LNCaP clone FGC (cell line): Measurements from ENCODE around the gene JAG1.

ENCODE experiments used
- DNase-seq: peaks from one replicate; pipeline ENCODE4 v3.0.0-alpha.2; 2011; ENCODE audit warnings: low read depth
- H3K4me3 ChIP-seq: 2 replicates; pipeline ENCODE4 v1.5.1; 2011; ENCODE audit warnings: mild to moderate bottlenecking, low read depth, low read length, control low read depth
- TF ChIP-seq, protein P1 (sequence below): IDR thresholded peaks from 2 replicates; pipeline ENCODE4 v1.5.1; 2012; ENCODE audit warnings: mild to moderate bottlenecking; ENCODE audit not compliant: control insufficient read depth, insufficient read depth; ENCODE audit errors: extremely low read depth

Gene JAG1

DNA sequence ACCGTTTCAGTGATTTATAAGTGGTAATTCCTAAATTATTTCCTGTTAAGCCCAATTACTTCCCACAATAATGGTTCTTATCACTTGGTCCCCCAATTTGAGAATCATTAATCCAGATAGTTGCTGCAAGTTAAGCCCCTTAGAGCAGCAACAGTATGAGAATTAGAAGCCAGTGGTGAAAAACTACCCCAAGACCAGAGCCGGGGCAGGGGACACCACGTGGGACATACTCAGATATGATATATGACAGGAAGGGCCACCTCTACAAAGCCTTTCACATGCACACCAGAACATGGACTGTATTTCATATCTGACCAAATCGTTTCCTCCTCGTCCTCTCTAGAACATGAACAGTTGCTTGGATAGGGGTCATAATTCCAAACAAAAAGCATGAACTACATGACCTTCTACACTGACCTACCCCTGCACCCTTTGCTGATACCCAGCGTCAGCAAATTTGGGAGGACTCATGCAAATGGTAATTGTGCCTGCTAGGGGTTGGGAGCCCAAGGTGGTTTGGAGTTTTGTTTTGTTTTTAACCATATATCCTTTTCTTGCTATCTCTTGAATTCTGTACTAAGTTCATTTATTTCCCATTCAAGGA lies 3.9 kb downstream of the JAG1 start:
- TF ChIP-seq, protein P1, sequence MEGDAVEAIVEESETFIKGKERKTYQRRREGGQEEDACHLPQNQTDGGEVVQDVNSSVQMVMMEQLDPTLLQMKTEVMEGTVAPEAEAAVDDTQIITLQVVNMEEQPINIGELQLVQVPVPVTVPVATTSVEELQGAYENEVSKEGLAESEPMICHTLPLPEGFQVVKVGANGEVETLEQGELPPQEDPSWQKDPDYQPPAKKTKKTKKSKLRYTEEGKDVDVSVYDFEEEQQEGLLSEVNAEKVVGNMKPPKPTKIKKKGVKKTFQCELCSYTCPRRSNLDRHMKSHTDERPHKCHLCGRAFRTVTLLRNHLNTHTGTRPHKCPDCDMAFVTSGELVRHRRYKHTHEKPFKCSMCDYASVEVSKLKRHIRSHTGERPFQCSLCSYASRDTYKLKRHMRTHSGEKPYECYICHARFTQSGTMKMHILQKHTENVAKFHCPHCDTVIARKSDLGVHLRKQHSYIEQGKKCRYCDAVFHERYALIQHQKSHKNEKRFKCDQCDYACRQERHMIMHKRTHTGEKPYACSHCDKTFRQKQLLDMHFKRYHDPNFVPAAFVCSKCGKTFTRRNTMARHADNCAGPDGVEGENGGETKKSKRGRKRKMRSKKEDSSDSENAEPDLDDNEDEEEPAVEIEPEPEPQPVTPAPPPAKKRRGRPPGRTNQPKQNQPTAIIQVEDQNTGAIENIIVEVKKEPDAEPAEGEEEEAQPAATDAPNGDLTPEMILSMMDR: no peak
- H3K4me3 ChIP-seq: no peak overlapping the region
- DNase-seq: no peak

DNA sequence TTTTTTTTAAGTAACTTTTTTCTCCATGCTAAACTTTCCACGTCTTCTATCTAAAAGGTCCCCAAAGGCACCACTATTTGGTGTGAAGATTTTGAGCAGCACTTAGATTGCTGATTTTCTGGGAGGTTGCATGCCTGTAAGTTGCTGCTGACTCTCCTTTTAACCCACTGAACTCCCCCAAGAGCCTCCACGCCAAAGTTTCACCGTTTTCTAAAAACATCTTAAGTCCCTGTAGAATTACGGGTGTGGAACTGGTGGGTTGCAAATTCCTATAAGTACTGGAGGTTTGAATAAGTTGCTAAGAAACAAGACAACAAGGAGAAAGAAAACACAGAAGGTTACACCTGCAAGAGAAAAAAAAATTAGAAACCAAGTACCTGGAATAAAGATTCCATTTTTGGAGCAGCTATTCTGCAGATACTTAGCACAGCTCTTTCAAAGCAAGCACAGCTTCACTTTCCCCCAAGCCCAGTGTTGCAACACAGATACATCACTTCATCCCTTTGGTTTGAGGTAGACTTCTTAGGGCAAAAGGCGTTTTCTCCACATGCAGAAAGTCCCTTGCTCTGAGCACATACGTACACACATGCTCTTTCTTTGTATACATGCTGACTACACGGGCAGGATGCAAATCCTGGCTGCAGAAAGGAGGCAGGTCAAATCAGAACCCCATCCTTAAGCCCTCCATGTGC lies 5.0 kb downstream of the JAG1 start:
- no peak overlapping the region for H3K4me3 ChIP-seq
- no peak for DNase-seq
- TF ChIP-seq, protein P1: no peak

DNA sequence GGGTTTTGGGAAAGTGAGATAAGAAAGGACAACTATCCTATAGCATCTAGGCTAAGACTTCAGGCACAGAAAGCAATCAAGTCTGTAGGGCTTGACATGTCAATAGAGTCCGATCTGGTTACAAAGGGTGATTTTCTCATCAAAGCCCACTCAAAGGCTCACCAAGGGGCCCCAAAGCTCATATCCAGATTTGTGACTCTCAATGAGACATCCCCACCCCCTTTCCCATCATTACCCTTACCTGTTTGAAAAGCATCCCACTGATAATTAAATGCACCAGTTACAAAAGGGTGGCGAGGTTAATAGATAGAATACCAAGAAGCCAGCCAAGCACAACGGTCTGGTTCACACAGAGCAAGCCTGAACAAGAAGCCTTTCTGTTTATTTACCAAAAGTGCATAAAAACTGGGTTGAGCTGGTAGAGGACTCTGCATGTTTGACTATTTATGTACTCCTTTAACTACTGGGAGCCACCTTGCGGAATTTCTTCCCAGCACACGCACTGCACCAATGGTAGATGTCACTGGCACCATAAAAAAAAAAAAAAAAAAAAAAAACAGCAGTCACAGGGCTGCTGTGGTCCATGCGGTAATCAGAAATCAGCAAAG lies 6.1 kb downstream of the JAG1 start:
- H3K4me3 ChIP-seq: no peak overlapping the region
- TF ChIP-seq, protein P1: no peak
- no peak for DNase-seq

DNA sequence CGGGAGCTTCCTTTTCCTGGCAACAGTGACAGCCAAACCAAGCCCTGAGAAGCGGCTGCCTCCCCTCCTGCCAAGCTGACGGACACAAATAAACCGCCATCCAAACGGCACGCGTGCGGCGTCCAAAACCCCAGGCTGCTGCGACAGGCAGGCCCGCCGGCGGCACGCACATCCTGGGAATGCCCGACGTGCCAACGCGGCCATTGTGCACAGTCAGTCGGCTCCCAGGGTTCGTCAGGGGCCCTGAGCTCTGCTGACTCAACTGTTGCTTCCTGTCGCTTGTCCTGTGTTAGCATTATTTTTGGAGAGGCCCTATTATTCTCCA lies 6.8 kb downstream of the JAG1 start:
- H3K4me3 ChIP-seq: no peak overlapping the region
- TF ChIP-seq, protein P1: no peak
- no peak for DNase-seq

DNA sequence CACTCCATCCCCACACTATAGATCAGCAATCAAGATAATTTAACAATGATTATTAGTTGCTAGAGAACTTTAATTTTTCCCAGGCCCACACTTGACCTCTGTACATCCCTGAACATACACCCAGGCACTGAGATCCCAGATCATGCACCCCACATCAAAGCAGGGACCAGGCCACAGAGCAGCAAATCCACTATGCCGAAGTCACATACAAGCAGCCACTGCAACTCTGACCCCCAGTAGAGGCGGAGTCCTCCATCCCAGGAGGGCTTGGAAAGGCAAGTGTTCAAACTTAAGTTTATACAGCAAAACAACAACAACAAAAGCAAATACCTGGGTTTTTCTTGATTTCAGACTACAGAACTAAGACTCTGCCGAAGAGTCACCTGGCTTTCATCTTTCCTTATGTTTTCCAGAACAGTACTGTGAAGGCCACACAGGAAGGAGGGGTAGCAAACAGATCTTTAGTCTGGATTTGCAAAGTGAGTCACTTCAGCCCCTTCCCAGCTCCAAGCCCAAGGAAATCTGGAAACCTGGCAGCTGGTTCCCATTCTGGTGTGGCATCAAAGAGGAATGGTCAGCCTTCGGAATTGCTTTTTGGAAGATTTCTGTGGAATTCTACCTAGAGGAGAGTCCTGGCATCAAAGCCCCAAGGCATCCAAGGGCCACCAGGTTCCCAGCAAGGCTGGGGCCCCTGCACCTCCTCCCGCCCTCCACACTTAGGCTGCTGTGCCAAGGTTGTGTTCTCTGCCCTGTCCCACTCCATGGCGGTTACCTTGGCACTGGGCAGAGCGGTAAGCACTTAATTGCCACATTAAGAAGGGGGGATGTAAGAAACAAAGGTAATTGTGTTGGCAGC lies 7.3 kb downstream of the JAG1 start:
- no peak for DNase-seq

DNA sequence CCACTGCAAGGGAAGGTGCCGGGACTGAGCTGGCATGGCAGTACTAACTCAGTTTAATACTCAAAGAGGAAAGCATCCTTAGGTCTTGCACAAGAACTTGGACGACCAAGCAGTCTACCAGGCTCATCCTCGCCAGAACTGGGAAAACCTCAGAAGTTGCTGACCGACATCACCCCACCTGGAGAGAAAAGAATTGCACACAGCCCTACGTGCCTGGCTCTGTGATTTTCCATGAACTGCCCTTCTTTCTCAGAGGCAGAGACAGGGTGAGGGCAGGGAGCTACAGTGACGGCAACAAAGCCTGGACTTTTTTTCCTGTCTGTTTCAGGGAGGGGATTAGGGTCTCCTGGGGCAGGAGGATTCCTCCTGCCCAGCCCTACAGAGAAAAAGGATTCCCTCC lies 8.0 kb downstream of the JAG1 start:
- no peak for DNase-seq
- H3K4me3 ChIP-seq: no peak overlapping the region
- TF ChIP-seq, protein P1: no peak

More for the DNA sequence above, 7.3 kb downstream of the JAG1 start:
- TF ChIP-seq, protein P1: no peak
- no peak overlapping the region for H3K4me3 ChIP-seq
